DMS114 treated with DMSO at 0.1 percent for 48 hours (cell line): ENCODE results near the gene FER1L5.

Experiments used
- DNase-seq: peaks from one replicate; lab custom pipeline; 2025; ENCODE audit not compliant: unreplicated experiment; lab: John Stamatoyannopoulos, UW

FER1L5 gene

GRCh38 chr2:96694816-96695455, 52.4 kb downstream of the FER1L5 start:
- DNase-seq = no peak

DNA sequence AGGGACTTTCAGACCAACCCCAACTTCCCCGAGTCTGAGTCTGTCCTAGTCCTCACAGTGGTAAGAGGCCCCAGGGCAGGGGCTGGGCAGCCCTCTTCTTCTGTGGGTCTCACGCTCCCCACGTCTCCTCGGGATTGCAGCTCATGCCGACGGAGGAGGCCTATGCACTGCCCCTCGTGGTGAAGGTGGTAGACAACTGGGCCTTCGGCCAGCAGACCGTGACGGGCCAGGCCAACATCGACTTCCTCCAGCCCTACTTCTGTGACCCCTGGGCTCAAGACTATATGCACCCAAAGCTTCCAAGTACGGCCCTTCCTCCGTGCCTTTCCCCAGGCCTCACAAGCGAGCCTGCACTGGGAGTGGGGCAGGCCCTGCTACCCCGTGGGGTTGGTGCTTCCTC, 53.0 kb downstream of the FER1L5 start:
- DNase-seq = no peak

DNA sequence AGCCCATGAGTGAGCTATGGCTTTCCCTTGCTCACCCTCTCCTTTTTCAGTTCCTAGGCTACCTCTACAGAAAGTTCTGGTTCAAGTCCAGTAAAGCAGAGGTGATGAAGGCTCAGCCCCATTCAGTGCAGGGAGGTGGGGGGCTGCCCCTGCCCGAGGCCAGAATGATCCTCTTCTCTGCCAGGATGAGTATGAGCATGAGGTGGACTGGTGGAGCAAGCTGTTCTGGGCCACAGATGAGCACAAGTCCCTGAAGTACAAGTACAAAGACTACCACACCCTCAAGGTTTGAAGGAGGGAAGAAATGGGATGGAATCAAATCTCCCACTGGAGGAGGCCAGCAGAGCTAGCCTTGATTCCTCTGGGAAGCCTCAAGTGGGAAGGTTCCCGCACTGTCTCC, 54.9 kb downstream of the FER1L5 start:
- DNase-seq = no peak

DNA sequence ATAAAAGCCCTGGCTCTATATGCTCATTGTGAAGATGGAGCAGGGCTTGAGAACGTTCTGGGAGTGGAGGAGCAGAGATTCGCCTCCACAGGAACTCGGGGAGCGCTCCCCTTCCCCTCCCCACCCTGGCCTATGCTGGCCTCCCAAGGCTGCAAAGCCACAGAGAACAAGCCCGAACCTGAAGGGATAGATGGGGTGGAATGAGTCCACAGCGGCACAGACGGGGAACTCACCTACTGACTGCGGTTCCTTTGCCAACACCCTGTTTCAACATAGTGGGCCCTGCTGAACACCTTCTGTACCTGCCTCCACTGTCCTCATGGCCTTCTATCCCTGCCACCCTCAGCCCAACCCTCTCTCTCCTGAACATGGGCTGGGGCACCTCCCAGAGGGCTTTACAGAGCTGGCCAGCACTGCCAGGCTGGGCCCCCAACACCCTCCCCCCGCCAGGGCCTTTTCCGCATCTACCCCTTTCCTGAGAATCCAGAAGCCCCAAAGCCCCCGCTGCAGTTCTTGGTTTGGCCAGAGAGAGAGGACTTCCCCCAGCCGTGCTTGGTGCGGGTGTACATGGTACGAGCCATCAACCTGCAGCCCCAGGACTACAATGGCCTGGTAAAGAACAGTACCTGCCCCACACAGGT, 55.8 kb downstream of the FER1L5 start:
- no peak for DNase-seq

DNA sequence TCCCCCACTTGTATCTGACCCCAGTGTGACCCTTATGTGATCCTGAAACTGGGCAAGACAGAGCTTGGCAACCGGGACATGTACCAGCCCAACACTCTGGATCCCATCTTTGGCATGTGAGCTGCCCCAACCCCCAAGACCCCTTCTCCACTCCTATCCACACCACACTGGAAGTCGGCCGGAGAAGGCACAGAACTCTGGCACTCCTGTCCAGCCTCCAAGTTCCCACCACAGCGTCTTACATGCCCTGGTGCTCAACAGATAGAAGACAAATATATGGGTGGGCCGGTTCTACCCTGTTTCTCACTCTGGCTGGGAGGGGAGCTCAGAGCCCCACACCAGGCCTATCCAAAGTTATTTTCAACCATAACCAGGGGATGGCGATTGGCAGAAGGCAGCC, 56.5 kb downstream of the FER1L5 start:
- DNase-seq = no peak

- no peak for DNase-seq
These were observed 57.1 kb downstream of the FER1L5 start for GRCh38 chr2:96699621-96700020.

DNA sequence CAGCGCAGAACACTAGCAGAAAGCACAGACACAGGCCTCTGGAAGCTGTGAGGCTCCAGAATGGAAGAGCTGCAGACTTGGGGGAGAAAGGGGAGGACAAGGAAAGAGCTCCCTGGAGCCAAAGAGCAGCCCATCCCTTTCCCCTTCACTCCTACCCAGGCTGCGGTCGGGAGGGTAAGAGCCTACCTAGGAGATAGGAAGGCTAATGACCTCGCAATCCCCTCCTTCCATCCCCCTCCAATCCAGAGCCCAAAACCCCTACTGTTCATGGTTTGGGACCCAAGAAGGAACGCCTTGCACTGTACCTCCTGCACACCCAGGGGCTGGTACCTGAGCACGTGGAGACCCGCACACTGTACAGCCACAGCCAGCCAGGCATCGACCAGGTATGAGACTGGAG, 57.5 kb downstream of the FER1L5 start:
- no peak for DNase-seq

DNA sequence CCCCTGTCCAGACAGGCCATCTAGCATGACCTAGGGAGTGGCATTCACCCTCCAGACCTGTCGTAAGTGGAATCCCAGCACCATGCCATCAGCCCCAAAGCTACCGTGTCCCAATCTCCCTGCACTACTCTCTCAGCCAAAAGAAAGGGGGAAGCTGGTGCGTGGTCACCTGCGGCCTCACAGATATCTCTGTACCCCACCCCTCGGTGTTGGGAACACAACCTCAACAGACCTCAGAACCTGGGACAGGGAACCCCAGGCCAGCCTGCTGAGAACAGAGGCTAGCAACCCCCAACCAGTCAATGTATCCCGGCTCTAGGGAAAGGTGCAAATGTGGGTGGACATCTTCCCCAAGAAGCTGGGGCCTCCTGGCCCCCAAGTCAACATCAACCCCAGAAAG, 59.1 kb downstream of the FER1L5 start:
- DNase-seq = no peak

DNA sequence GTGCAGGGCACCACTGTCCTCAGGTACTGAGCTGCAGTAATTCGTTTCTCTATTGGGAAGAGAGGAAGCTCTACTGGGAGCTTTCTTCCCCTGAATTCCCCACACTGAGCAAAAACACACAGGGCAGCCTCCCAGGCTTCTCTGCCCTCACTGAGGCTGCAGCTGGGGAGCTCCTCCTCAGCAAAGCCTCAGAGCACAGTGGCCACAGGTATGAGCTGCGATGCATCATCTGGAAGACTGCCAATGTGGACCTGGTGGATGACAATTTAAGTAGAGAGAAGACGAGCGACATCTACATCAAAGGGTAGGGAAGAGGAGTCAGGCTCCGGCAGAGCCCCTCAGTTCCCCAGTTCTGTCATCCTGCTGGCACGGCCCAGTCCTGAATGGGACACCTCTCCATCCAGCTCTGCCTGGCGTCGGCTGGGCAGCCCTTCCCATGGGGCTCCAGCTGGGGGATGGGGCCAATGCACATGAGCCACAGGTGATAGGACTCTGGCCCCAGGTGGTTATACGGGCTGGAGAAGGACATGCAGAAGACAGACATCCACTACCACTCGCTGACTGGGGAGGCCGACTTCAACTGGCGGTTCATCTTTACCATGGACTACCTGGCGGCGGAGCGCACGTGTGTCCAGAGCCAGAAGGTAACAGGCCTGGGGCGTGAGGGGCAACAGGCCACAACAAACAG, 59.7 kb downstream of the FER1L5 start:
- DNase-seq = no peak

DNA sequence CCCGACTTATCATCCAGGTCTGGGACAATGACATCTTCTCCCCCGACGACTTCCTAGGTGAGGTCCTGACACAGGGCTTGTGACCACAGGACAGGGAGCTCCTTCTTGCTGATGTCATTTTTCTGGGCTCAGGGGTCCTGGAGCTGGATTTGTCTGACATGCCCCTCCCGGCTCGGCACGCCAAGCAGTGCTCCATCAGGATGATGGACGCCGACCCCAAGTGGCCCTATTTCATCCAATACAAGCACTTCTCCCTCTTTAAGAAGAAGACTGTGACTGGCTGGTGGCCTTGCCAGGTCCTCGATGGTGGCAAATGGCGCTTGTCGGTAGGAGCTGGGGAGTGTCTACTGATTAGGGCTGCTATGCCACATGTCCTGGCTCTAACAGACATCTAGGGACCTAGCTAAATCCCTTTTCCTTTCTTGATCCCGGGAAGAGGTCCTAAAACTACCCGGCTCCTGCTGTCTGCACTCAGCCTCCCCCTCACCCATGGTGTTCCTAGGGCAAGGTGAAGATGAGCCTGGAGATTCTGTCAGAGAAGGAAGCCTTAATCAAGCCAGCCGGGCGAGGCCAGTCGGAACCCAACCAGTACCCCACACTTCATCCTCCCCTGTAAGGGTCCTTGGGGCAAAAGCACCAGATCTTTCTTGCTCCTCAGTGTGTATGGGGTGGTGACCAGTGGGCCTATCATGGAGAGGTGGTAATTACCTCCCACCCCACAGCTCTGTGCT, 60.6 kb downstream of the FER1L5 start:
- no peak for DNase-seq

DNA sequence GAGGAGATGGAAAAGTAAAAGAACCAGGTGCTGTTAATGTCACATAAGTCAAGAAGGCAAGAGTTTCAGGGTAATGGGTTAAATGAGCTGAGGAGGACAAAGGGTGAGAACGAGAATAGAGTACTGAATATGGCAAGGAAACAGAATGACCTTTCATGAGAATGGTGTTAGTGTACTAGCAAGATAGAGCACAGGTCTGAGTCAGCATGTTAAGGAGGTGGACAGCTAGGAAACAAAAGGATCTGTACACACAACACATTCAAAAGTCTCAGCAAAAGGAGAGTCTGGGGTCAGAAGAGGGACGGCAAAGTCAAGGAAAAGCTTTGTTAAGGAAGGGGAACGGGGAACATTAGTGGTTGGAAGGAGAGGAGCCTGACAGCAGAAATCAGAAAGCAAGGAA, 68.4 kb downstream of the FER1L5 start:
- no peak for DNase-seq

DNA sequence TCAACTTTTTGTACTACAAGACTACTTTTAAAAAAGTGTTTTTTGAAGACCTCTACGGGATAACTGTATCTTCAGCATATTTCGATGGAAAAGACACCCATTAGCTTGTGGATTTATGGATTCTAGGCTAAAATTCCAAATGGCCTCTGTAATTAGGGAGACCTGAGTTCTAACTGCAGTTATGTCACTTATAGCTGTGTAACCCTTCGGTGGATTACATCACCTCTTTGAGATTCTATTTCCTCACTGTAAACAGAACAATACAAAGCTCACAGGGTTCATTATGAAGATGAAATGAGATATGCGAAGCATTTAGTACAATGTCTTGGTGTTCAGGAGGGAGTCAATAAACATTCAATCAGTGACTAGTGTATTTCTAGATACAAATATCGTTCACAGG, 73.1 kb downstream of the FER1L5 start:
- no peak for DNase-seq

DNA sequence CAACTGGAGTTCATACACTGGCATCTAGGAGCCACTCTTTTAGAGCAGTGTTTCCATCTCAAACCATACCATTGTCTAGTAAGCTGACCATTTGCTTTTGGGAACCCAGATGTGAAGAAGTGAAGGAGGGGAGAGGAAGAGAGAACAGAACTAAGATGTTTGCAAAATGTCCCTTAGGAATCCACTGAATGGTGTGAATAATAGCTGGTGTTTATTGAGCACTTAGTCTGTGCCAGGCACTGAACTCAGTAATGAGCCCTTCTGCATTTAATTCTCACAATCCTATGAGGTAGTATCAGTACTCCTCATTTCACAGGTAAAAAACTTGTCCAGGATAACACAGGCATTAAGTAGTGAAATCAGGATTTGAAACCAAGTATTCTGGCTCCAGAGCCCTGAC, 73.8 kb downstream of the FER1L5 start:
- DNase-seq = no peak

DNA sequence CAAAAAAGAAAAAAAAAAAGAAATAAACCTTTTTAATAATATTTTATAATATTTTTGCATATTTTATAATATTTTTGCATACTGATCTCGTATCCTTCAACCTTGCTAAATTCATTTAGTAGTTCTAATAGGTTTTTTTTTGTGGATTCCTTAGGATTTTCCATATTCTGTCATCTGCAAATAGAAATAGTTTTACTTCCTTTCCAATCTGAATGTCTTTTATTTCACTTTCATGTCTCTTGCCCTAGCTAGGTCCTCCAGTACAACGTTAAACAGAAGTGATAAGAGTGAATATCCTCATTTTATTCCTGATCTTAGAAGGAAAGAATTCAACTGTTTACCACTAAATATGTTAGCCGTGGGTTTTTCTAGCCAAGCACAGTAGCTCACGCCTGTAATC, 83.6 kb downstream of the FER1L5 start:
- no peak for DNase-seq

GRCh38 chr2:96727431-96727830, 84.9 kb downstream of the FER1L5 start:
- no peak for DNase-seq

- DNase-seq = no peak
These were observed 87.2 kb downstream of the FER1L5 start for GRCh38 chr2:96729748-96730147.

DNA sequence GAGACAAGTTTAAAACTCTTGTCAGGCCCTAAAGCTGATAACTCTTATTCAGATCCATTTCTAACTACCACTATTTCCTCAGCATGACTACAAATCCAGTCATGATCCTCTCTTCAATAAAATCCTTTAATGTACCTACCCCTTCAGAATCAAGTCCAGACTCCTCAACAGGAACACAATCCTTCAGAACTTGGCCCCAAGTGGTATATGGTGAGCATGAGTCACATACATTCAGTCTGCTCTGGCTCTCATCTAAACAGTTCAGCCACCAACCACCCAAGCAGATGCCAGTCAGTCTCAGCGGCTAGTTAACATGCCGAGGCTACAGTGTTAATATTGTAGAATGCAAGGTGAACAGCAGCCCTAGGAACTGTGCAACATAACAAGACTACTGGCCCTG, 87.6 kb downstream of the FER1L5 start:
- no peak for DNase-seq

GRCh38 chr2:96733931-96734330, 91.4 kb downstream of the FER1L5 start:
- DNase-seq = no peak

- DNase-seq = no peak
These were observed 92.5 kb downstream of the FER1L5 start for GRCh38 chr2:96734880-96735583.

DNA sequence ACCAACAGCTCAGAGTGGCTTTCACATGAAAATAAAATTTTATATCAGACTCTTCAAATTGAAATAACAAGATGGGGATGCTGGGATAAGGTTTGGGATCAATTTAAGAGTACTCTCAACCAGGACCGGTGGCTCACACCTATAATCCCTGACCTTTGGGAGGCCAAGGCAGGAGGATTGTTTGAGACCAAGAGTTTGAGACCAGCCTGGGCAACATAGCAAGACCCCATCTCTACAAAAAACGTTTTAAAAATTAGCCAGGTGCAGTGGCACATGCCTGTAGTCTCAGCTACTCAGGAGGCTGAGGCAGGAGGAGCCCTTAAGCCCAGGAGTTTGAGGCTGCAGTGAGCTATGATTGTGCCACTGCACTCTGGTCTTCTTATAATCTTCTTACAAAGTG, 94.7 kb downstream of the FER1L5 start:
- no peak for DNase-seq

GRCh38 chr2:96737831-96738230, 95.3 kb downstream of the FER1L5 start:
- DNase-seq = no peak
